Measurements from ENCODE around the gene NAALADL2.

DNA sequence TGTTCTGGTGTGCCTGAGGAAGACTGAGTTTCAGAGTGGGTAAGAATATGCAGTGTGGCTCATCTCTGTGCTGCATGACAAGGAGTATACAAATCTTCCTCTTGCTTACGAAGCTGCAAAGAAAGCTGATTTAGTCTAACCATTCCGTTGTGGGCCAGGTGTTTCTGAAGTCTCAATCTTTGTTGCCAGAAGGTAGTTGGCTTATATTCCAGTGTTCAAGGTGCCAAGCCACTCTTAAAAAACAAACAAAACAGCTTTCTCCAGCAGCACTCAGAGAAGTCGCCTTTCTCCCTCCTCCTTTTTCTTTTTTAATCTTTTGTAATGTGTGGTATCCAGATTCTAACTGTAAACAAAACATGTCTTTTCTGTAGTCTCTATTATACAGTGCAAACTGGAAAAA is 872.4 kb downstream of the NAALADL2 start:
- TF ChIP-seq CTCF (IDR thresholded peaks at IDR 0.05) (no peak), POLR2A (IDR thresholded peaks at IDR 0.05) (no peak)
